ENCODE data around the gene CRYL1. TPM values are rescaled to one million over a fixed set of nuclear protein-coding genes. Genes with fewer than 3 reads are reported as not detected.

CRYL1 gene
- total RNA-seq, 1 experiment from 2014 or later = 5.9 TPM

DNA sequence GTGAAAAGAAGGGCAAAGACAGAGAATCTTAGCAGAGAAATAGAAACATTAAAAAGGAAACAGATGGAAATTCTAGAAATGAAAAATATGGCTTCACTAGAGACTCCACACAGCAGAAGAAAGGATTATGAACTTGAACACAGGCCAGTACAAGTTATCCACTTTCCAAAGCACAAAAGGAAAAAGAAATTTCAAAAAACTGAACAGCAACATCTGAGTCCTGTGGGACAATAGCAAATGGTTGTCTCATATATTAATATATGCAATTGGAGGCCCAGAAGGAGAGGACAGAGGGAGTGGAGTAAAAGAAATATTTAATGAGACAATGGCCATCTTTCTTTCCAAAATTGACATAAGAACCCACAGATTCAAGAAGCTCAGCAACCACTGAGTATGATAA lies 151.8 kb downstream of the CRYL1 start:
- H3K27me3 ChIP-seq (replicated peaks; ENCODE audit: insufficient read depth, low read depth, low read length, poor library complexity) = peaks cover 12% of the 10 kb centered on the region
- intact Hi-C loops (cut with micrococcal nuclease; ENCODE audit: unreplicated experiment) = no loop called here
- DNase-seq (ENCODE audit: low spot score) = no peak
- H3K4me1 ChIP-seq (ENCODE audit: insufficient read depth, low read length, poor library complexity, severe bottlenecking) = no peaks in the 10 kb centered on the region
- POLR2A ChIA-PET (ENCODE audit: low non-redundant PET) = no interaction called here
- H3K9me3 ChIP-seq (ENCODE audit: low read depth, low read length, poor library complexity, severe bottlenecking) = no peaks in the 10 kb centered on the region
- H3K4me3 ChIP-seq (ENCODE audit: low read depth, low read length, poor library complexity, severe bottlenecking) = no peak overlapping the region
- no peak overlapping the region for H3K27ac ChIP-seq (ENCODE audit: low read depth, low read length, poor library complexity, severe bottlenecking)
- CTCF ChIA-PET = no interaction called here
- TF ChIP-seq, protein P1, sequence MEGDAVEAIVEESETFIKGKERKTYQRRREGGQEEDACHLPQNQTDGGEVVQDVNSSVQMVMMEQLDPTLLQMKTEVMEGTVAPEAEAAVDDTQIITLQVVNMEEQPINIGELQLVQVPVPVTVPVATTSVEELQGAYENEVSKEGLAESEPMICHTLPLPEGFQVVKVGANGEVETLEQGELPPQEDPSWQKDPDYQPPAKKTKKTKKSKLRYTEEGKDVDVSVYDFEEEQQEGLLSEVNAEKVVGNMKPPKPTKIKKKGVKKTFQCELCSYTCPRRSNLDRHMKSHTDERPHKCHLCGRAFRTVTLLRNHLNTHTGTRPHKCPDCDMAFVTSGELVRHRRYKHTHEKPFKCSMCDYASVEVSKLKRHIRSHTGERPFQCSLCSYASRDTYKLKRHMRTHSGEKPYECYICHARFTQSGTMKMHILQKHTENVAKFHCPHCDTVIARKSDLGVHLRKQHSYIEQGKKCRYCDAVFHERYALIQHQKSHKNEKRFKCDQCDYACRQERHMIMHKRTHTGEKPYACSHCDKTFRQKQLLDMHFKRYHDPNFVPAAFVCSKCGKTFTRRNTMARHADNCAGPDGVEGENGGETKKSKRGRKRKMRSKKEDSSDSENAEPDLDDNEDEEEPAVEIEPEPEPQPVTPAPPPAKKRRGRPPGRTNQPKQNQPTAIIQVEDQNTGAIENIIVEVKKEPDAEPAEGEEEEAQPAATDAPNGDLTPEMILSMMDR (conservative IDR thresholded peaks at IDR 0.05; ENCODE audit: low read depth, low read length) = no peak
- no peak for TF ChIP-seq EZH2 (IDR thresholded peaks at IDR 0.05; ENCODE audit: borderline replicate concordance, low read depth, low read length, poor library complexity, severe bottlenecking)
- no TSS peak for BruUV-seq (replicated peaks)
- H3K36me3 ChIP-seq (ENCODE audit: insufficient read depth, low read length, poor library complexity, severe bottlenecking) = no peaks in the 10 kb centered on the region

DNA sequence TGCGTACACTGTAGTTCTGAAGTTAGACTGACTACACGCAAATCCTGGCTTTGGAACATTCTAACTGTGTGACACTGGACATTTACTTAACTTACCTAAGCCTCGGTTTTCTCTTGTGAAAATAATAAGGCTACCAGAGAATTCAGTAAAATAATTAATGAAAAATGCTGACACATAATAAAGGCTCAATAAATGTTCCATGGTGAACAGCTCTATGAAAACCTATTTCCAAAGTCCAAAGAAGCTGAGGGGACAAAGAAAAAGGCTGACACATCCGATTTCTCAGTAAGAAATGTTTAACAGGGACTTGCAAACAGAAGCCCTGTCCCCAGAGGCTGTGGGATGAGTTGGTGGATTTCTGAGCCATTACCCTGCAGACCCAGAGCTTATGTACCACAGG lies 153.8 kb downstream of the CRYL1 start:
- ChIA-PET CTCF (no interaction called here), POLR2A (ENCODE audit: low non-redundant PET) (no interaction called here)
- DNase-seq (ENCODE audit: low spot score) = no peak
- peaks cover 12% of the 10 kb centered on the region for H3K27me3 ChIP-seq (replicated peaks; ENCODE audit: insufficient read depth, low read depth, low read length, poor library complexity)
- intact Hi-C loops (cut with micrococcal nuclease; ENCODE audit: unreplicated experiment) = no loop called here
- H3K36me3 ChIP-seq (ENCODE audit: insufficient read depth, low read length, poor library complexity, severe bottlenecking) = no peaks in the 10 kb centered on the region
- no peaks in the 10 kb centered on the region for H3K9me3 ChIP-seq (ENCODE audit: low read depth, low read length, poor library complexity, severe bottlenecking)
- H3K4me1 ChIP-seq (ENCODE audit: insufficient read depth, low read length, poor library complexity, severe bottlenecking) = no peaks in the 10 kb centered on the region
- TF ChIP-seq, protein P1 (conservative IDR thresholded peaks at IDR 0.05; ENCODE audit: low read depth, low read length) = no peak
- no peak for TF ChIP-seq EZH2 (IDR thresholded peaks at IDR 0.05; ENCODE audit: borderline replicate concordance, low read depth, low read length, poor library complexity, severe bottlenecking)
- H3K4me3 ChIP-seq (ENCODE audit: low read depth, low read length, poor library complexity, severe bottlenecking) = no peak overlapping the region
- H3K27ac ChIP-seq (ENCODE audit: low read depth, low read length, poor library complexity, severe bottlenecking) = no peak overlapping the region
- BruUV-seq (replicated peaks) = no TSS peak

DNA sequence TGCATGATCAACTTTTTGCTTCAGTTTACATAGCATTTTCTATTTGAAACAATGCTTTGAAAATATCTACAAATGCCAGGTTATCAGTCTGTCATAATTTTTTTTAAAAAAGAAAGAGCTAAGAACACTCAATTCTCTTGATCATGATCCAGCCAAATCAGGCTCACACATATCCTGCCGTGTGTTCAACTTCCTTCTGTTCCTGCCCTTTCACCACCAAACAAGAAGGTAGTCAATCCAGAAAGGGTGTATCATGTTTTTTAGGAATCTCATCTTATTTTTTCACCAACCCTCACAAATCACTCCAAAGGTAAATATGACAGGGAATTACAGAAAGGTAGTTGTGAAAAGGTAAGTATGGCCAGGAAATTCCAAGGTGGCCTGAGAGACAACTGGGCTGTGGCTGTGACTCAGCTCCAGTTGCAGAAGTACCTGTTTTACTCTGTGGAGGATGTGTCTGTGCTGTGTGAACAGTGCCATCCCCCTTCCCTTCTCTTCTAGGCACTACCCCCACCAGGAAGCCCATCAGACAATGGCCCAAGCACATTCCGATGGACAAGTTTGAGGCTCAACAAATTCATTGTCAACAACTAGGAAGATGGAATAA lies 154.7 kb downstream of the CRYL1 start:
- Histone ChIP-seq H3K27ac (ENCODE audit: low read depth, low read length, poor library complexity, severe bottlenecking) (no peak overlapping the region), H3K4me3 (ENCODE audit: low read depth, low read length, poor library complexity, severe bottlenecking) (no peak overlapping the region), H3K36me3 (ENCODE audit: insufficient read depth, low read length, poor library complexity, severe bottlenecking) (no peaks in the 10 kb centered on the region), H3K9me3 (ENCODE audit: low read depth, low read length, poor library complexity, severe bottlenecking) (no peaks in the 10 kb centered on the region), H3K27me3 (replicated peaks; ENCODE audit: insufficient read depth, low read depth, low read length, poor library complexity) (peaks cover 12% of the 10 kb centered on the region), H3K4me1 (ENCODE audit: insufficient read depth, low read length, poor library complexity, severe bottlenecking) (no peaks in the 10 kb centered on the region)
- no peak for DNase-seq (ENCODE audit: low spot score)
- no peak for TF ChIP-seq EZH2 (IDR thresholded peaks at IDR 0.05; ENCODE audit: borderline replicate concordance, low read depth, low read length, poor library complexity, severe bottlenecking)
- TF ChIP-seq, protein P1 (conservative IDR thresholded peaks at IDR 0.05; ENCODE audit: low read depth, low read length) = no peak
- ChIA-PET CTCF (no interaction called here), POLR2A (ENCODE audit: low non-redundant PET) (no interaction called here)
- BruUV-seq (replicated peaks) = no TSS peak
- intact Hi-C loops (cut with micrococcal nuclease; ENCODE audit: unreplicated experiment) = no loop called here

All from A673 (cell line).